Upper lobe of left lung (tissue), 6 donors: ENCODE measurements around the gene FOXP1. TPM values are rescaled to one million over a fixed set of nuclear protein-coding genes. Genes with fewer than 3 reads are reported as not detected.

Source experiments
- ATAC-seq, 2 donors: fragments of 200-7000 bp; cut with Tn5 transposase; one replicate each; pipeline ENCODE4 v1.9.1; 2022; ENCODE audit warnings: mild to moderate bottlenecking in 2 of 2, moderate library complexity in 2 of 2; ENCODE audit not compliant: low FRiP score in 2 of 2
- DNase-seq, 2 donors: peaks; one replicate each; pipeline ENCODE4 v3.0.0-alpha.2; 2019 to 2020
- H3K27ac ChIP-seq, 4 donors: fragments of 200-600 bp; sonication (generic); one replicate each; pipeline ENCODE4 v1.5.1; 2016 to 2019
- H3K27me3 ChIP-seq, 4 donors: fragments of 200-600 bp; sonication (generic); one replicate each; pipeline ENCODE4 v1.5.1; 2017 to 2019
- H3K36me3 ChIP-seq, 4 donors: fragments of 200-600 bp; sonication (generic); one replicate each; pipeline ENCODE4 v1.5.1; 2016 to 2019
- H3K4me1 ChIP-seq, 4 donors: fragments of 200-600 bp; sonication (generic); one replicate each; pipeline ENCODE4 v1.5.1; 2018 to 2019
- H3K4me3 ChIP-seq, 4 donors: fragments of 200-600 bp; sonication (generic); one replicate each; pipeline ENCODE4 v1.5.1; 2017 to 2019; ENCODE audit warnings: mild to moderate bottlenecking in 2 of 4, moderate library complexity in 1 of 4
- H3K9me3 ChIP-seq, 4 donors: fragments of 200-600 bp; sonication (generic); one replicate each; pipeline ENCODE4 v1.5.1; 2018 to 2019
- EP300 ChIP-seq, 4 donors: sonication (generic); formaldehyde crosslinking; IDR thresholded peaks; one replicate each; pipeline ENCODE4 v1.5.1; 2017; ENCODE audit warnings: antibody characterized with exemption in 4 of 4, control low read depth in 2 of 4
- POLR2A ChIP-seq, 4 donors: fragments of 450-650 bp; IDR thresholded peaks; one replicate each; pipeline ENCODE4 v1.5.1; 2016 to 2017; ENCODE audit warnings: antibody characterized with exemption in 4 of 4, mild to moderate bottlenecking in 2 of 4
- POLR2AphosphoS5 ChIP-seq, 2 donors: sonication (generic); formaldehyde crosslinking; IDR thresholded peaks; one replicate each; pipeline ENCODE4 v1.5.1; 2017; ENCODE audit warnings: antibody characterized with exemption in 2 of 2
- WGBS, 2 donors: methylation state at CpG; one replicate each; pipeline ENCODE4 v1.1.5; 2017 to 2018; 5-methylcytosine and 5-hydroxymethylcytosine counted together
- total RNA-seq, 6 donors: library from RNA; depleted of rRNA in 4 of 6; stranded (reverse); fragments of >200 nt in 4 of 6; gene quantifications; one replicate each; pipeline versions ENCODE4 v1.1.0 to v1.2.1, GENCODE V29; 2016 to 2021
- TF ChIP-seq, protein P1 (sequence below), 6 experiments: fragments of 450-650 bp in 4 of 6; fragments of 200-600 bp in 2 of 6; sonication (generic) in 2 of 6; IDR thresholded peaks; one replicate each; pipeline ENCODE4 v1.5.1; 2016 to 2019; ENCODE audit warnings: antibody characterized with exemption in 6 of 6
- donor health status: DM: no; HTN: no; CAD: no; lungs with moderate emphysema.
- donor health status: DM: no; HTN: yes; CAD: no; lungs with severe emphysema.

The FOXP1 gene
- total RNA-seq, 6 donors from 2014 or later: 103 to 248 (median 134) TPM

DNA sequence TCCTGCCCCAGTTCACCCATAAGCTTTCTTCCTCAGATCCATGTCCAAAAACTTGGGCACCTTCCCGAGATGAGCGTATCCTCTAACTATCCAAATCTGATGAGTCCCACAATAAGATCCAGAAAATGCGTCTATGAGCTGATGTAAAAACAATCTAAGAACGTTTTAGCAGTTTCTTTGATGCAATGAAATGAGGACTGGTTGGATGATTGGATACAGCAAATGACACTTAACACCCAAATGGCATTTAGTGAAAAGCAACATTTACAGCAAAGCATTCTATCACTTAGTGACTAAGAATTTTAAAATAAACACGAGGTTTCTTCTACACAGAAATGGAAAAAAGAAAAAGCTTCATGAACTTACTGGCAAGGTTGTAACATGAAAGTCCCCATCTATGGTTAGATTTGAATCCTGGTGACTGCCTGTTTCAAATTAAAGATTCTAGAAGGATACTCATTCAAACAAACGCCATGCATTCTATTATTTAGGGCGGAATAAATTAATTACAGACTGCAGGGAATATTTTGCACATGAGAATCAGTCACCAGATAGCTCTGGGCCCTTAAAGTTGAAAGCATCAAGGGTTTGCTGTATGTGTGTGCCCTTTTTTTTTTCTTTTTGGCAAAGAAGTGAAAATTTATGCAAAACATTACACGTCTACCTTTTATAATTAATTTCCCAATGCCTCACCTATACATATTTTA lies 598.6 kb downstream of the FOXP1 start:
- Histone ChIP-seq H3K4me3 (no peak overlapping the region), H3K27me3 (no peaks in the 10 kb centered on the region), H3K27ac (peak overlapping the region in 1 of 4 donors; percentile 85), H3K4me1 (peaks cover 31 to 49% (median 39%) of the 10 kb centered on the region in 4 donors), H3K36me3 (peaks cover 4 to 43% (median 26%) of the 10 kb centered on the region in 4 donors), H3K9me3 (no peaks in the 10 kb centered on the region)
- 86 to 89% methylated on average over 8 of the region's 8 CpGs for WGBS, 2 donors
- TF ChIP-seq, protein P1, sequence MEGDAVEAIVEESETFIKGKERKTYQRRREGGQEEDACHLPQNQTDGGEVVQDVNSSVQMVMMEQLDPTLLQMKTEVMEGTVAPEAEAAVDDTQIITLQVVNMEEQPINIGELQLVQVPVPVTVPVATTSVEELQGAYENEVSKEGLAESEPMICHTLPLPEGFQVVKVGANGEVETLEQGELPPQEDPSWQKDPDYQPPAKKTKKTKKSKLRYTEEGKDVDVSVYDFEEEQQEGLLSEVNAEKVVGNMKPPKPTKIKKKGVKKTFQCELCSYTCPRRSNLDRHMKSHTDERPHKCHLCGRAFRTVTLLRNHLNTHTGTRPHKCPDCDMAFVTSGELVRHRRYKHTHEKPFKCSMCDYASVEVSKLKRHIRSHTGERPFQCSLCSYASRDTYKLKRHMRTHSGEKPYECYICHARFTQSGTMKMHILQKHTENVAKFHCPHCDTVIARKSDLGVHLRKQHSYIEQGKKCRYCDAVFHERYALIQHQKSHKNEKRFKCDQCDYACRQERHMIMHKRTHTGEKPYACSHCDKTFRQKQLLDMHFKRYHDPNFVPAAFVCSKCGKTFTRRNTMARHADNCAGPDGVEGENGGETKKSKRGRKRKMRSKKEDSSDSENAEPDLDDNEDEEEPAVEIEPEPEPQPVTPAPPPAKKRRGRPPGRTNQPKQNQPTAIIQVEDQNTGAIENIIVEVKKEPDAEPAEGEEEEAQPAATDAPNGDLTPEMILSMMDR (IDR thresholded peaks at IDR 0.05): no peak
- TF ChIP-seq EP300 (IDR thresholded peaks at IDR 0.05): no peak
- TF ChIP-seq POLR2AphosphoS5 (IDR thresholded peaks at IDR 0.05): no peak
- no peak for TF ChIP-seq POLR2A (IDR thresholded peaks at IDR 0.05)
- DNase-seq (no peak), ATAC-seq (no peak)

- Histone ChIP-seq H3K4me1 (peaks cover 22 to 42% (median 33%) of the 10 kb centered on the region in 4 donors), H3K27ac (peak overlapping the region; percentile 75 to 85 (median 81)), H3K36me3 (peaks cover 5 to 52% (median 27%) of the 10 kb centered on the region in 4 donors), H3K9me3 (no peaks in the 10 kb centered on the region), H3K27me3 (no peaks in the 10 kb centered on the region), H3K4me3 (no peak overlapping the region)
- DNase-seq: peak in 1 of 2 donors; percentile 47
- TF ChIP-seq POLR2AphosphoS5 (IDR thresholded peaks at IDR 0.05) (peak in 1 of 2 donors; percentile 29), EP300 (IDR thresholded peaks at IDR 0.05) (peak in 1 of 4 donors; percentile 12), POLR2A (IDR thresholded peaks at IDR 0.05) (peak in 1 of 4 donors; percentile 28)
- TF ChIP-seq, protein P1 (IDR thresholded peaks at IDR 0.05): no peak
- WGBS, 2 donors: 35 to 39% methylated on average over 6 of the region's 6 CpGs
- ATAC-seq: peak; percentile 65 to 77
Observed at GRCh38 chr3:70982700-70983140, 600.8 kb downstream of the FOXP1 start.

- WGBS, 2 donors: 50 to 78% methylated on average over 1 of the region's 1 CpG
- no peak for DNase-seq
- Histone ChIP-seq H3K27me3 (no peaks in the 10 kb centered on the region), H3K4me1 (peaks cover 22 to 42% (median 33%) of the 10 kb centered on the region in 4 donors), H3K4me3 (no peak overlapping the region), H3K9me3 (no peaks in the 10 kb centered on the region), H3K36me3 (peaks cover 8 to 52% (median 27%) of the 10 kb centered on the region in 4 donors), H3K27ac (peak overlapping the region; percentile 75 to 85 (median 81))
- TF ChIP-seq POLR2A (IDR thresholded peaks at IDR 0.05): no peak
- no peak for TF ChIP-seq EP300 (IDR thresholded peaks at IDR 0.05)
- TF ChIP-seq POLR2AphosphoS5 (IDR thresholded peaks at IDR 0.05): no peak
- TF ChIP-seq, protein P1 (IDR thresholded peaks at IDR 0.05): no peak
- ATAC-seq: peak in 1 of 2 donors; percentile 16
Observed at GRCh38 chr3:70982284-70982683, 601.2 kb downstream of the FOXP1 start.

DNA sequence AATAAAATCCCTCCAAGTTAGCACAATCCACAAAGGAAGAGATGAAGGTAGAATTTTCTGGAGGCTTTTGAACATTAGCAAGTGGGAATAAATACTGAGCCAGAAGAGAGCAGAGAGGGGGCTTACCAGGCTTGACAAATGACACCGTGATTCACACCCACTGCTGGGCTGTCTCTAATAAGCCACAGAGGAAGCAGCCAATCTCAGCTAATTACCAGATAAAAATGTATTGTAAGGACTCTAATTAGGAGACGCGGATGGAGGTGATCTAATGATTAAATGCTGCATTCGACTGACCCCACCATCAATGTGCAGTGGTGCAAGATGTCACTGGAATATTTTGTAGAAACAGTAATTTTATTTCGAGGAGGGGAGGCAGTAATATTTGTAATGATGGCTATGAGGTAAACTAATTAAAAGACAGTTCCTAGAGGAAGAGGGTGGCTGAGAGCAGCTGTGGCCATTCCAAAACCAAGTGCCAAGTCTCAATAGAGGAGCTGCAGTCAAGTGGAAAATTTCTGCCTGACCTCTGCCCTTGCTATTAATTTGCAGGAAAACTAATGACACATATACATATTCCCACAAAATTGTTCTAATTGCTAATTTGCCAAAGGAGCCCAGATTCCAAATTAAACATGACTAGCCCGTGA lies 602.2 kb downstream of the FOXP1 start:
- no peak for DNase-seq
- no peak for TF ChIP-seq EP300 (IDR thresholded peaks at IDR 0.05)
- TF ChIP-seq, protein P1 (IDR thresholded peaks at IDR 0.05): no peak
- no peak for TF ChIP-seq POLR2AphosphoS5 (IDR thresholded peaks at IDR 0.05)
- no peak for TF ChIP-seq POLR2A (IDR thresholded peaks at IDR 0.05)
- ATAC-seq: no peak
- Histone ChIP-seq H3K27me3 (no peaks in the 10 kb centered on the region), H3K4me1 (peaks cover 22 to 42% (median 33%) of the 10 kb centered on the region in 4 donors), H3K9me3 (no peaks in the 10 kb centered on the region), H3K4me3 (no peak overlapping the region), H3K27ac (peak overlapping the region; percentile 75 to 85 (median 81)), H3K36me3 (peaks cover 12 to 52% (median 31%) of the 10 kb centered on the region in 4 donors)
- WGBS, 2 donors: 60 to 66% methylated on average over 6 of the region's 6 CpGs
